Left colon (tissue), 2 donors: ENCODE measurements around the gene ZNF844. TPM values are rescaled to one million over a fixed set of nuclear protein-coding genes. Genes with fewer than 3 reads are reported as not detected.
"Not testable (repeated sequence)": the region's sequence is repeated elsewhere in the genome, so short reads cannot be mapped to it uniquely, and the experiment has no call there.

Source experiments
- ATAC-seq: fragments of 200-7000 bp; cut with Tn5 transposase; one replicate; pipeline ENCODE4 v1.9.1; 2020; ENCODE audit warnings: mild to moderate bottlenecking, moderate library complexity
- DNase-seq, 2 donors: peaks; one replicate each; pipeline ENCODE4 v3.0.0-alpha.2; 2020
- intact Hi-C, 2 donors: fragments of 100-400 bp; cut with DNase I in 1 of 2; cut with micrococcal nuclease in 1 of 2; formaldehyde crosslinking; loops; one replicate each; pipeline versions ENCODE4 v1.11.2 to v1.14.0; 2022; cut with DNase I, micrococcal nuclease
- total RNA-seq, 2 donors: library from RNA; stranded (reverse); fragmentation: NEBNext Ultra II Directional; extraction: Animal tissue kit (Norgen Biotek cat#: 25700); gene quantifications; one replicate each; pipeline ENCODE4 v1.2.1, GENCODE V29; 2021
- donor health status: DM: no; HTN: no; CAD: no.
- donor health status: DM: yes; HTN: yes; CAD: no.

ZNF844 gene
- total RNA-seq, 2 donors from 2014 or later = 8.6 to 13.5 TPM

DNA sequence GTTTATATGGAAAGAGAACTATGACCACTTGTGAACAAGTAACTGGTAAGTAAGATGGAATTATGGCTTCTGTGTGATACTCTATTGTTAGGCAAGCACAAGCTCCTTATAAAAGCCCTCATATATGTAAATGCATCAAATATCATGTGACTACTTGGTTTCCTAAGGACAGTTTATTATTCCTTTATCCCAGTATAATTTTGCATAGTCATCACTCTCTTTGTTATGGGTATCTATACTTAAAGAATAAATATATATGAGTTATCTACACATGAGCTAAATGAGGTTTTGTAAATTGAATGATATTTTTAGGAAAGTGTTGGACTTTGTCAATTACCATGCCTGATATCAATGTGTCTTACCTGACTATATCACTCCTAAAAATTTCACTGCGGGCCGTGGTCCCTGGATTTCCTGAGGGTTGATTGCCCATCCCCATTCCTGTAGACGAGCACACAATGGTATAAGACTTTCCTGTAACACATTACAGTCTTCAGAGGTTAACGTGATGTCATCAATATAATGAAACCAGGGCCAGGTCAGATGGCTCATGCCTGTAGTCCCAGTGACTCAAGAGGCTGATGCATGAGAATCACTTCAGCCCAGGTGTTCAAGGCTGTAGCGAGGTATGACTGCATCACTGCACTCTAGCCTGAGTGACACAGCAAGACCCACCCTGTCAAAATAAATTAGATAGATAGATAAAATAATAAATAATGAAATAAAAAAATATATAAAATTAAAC, 20.7 kb downstream of the ZNF844 start:
- DNase-seq (no peak), ATAC-seq (no peak)
- intact Hi-C loops = no loop called here

DNA sequence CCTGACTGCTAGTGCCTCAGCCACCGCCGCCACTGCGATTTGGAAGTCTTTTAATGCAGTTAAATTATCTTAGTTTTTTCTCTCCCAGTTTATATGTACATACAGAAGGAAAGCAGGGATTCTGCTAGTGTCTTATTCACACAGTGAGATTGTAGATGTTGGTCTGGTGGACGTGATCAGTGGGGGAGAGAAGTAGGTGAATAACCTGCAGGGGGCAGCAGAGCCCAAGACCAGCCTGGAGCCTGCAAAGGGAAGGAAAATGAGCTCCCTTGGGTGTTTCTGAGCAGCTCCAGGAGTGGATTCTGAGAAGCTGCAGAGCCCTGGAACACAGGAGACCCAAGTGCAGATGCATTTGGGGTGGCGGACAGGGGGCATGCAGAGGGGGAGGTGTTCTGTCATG, 26.3 kb downstream of the ZNF844 start:
- ATAC-seq (peak; percentile 46), DNase-seq (peak; percentile 30 to 59)
- intact Hi-C loops = no loop called here

DNA sequence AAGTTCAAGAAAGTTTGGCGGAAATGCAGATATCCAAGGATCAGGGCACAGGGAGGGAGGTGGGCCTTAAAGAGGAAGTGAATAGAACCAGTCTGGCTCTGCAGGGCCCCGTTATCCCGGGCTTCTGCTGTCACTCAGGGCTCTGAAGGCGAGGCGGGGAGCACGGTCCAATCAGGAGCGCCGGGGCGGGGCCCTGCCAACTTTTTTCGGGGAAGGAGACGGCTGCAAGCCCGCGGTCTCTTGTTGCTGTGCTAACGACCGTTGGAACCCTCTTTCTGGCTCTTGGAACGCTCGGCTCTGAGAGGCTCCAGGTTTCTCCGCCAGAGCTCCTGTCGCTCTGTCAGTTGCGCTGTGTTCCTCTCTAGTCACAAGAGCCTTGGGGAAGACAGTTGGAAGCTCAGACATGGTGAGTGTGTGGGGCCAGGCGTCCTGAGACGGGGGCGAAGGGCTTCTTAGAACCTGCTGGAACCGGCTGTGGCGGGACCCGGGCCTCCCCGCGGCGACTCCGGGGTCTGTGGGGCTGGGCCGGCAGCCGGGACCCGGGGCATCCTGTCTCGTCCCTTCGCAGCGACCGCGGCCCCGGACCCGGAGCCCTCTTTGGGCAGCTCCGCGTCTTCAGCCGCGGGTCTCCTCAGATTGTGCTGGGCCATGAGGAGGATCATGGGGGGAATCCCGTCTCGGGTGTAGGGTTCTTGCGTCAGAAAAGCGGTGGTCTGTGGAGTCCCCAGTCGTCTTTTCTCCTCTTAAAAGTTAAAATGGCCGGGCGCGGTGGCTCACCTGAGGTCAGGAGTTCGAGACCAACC, 27.7 kb downstream of the ZNF844 start:
- intact Hi-C loops = no loop called here
- DNase-seq (peak; percentile 78 to 83), ATAC-seq (peak; percentile 97)

DNA sequence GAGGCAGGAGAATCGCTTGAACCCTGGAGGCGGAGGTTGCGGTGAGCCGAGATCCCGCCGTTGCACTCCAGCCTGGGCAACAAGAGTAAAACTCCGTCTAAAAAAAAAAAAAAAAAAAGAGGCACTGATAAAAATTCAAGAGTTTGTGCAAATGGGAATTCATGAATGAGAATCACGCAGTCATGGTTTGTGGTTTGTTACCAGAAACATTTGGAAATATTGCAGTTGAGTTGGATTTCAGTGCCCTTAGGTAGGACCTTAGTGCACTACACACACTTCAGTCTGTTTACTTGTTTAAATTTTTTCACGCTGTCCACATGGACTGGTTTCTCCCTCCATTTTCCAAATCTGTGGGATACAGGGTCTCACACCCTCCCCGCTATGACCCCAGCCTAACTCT, 28.4 kb downstream of the ZNF844 start:
- ATAC-seq (no peak), DNase-seq (no peak)
- intact Hi-C loops = no loop called here

DNA sequence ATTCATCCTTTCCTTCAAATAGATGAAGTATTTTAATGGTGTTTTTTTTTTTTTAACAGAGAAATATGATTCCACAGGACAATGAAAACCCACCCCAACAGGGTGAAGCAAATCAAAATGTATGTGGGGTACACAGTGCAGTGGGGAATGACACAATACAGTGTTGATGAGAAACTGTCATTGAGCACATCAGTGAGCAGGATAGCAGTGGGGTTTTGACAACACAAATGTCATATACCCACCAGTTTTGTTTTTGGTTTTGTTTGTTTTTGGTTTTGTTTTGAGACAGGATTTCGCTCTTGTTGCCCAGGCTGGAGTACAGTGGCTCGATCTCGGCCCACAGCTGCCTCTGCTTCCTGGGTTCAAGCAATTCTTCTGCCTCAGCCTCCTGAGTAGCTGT, 29.2 kb downstream of the ZNF844 start:
- DNase-seq (no peak), ATAC-seq (no peak)
- intact Hi-C loops = no loop called here

DNA sequence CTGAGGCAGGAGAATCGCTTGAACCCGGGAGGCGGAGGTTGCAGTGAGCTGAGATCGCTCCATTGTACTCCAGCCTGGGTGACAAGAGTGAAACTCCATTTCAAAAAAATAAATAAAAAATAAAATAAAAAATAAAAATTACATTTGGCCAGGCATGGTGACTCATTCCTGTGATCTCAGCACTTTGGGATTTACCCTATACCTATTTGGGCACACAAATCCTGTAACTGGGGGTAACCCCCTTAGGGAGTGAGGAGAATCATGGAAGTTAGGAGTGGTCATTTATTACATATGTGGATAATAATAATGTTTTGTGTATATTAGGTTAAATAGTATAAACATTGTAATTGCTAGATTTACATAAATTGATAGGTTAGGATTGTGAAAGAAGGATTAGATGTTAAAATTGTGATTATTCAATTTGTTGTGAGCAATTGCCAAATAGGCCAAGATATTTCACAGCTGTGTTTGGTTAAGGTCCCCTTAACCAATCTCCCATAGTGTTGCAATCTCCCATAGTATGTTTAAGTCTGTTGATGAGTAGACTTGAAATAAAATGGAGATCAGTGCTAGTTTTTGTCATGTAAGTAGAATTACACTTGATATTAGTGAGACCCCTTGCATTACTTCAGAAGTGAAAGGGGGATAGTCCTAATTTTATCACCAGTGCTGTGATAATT, 30.7 kb downstream of the ZNF844 start:
- intact Hi-C loops = no loop called here
- DNase-seq = no peak
- no peak for ATAC-seq

DNA sequence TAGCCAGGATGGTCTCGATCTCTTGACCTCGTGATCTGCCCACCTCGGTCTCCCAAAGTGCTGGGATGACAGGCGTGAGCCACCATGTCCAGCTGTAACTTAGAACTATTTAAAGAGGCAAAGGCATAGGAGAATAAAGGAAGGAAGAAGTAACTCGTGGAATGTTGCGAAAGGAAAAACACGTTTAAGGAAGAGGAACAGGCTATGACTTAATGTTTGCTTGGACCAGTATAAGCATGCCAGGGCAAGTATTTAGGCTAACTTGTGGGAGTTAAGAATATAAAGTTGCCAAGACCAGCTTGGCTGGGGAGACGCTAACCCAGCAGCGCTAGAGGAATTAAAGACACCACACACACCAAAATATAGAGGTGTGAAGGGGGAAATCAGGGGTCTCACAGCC, 33.5 kb downstream of the ZNF844 start:
- intact Hi-C loops = no loop called here
- no peak for DNase-seq
- no peak for ATAC-seq

DNA sequence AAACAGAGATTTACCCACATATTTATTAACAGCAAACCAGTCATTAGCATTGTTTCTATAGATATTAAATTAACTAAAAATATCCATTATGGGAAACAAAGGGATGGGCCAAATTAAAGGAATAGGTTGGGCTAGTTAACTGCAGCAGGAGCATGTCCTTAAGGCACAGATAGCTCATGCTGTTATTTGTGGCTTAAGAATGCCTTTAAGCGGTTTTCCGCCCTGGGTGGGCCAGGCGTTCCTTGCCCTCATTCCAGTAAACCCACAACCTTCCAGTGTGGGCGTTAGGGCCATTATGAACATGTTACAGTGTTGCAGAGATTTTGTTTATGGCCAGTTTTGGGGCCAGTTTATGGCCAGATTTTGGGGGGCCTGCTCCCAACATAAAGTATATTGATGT, 39.4 kb downstream of the ZNF844 start:
- intact Hi-C loops, DNase-seq, ATAC-seq: not testable (repeated sequence)

DNA sequence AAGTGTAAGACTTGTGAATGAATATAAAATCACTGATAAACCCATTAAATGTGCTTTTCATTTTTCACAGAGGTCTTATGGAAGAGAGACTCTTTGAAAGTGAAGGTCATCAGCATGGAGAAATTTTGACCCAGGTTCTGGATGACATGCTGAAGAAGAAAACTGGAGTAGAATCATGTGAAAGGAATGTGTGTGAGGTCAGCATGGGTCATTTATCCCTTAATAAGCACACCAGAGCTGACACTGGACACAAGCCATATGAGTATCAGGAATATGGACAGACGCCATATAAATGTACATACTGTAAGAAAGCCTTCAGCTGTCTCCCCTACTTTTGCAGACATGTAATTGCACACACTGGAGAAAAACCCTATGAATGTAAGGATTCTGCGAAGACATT, 46.6 kb downstream of the ZNF844 start:
- no peak for ATAC-seq
- no peak for DNase-seq
- intact Hi-C loops = no loop called here

DNA sequence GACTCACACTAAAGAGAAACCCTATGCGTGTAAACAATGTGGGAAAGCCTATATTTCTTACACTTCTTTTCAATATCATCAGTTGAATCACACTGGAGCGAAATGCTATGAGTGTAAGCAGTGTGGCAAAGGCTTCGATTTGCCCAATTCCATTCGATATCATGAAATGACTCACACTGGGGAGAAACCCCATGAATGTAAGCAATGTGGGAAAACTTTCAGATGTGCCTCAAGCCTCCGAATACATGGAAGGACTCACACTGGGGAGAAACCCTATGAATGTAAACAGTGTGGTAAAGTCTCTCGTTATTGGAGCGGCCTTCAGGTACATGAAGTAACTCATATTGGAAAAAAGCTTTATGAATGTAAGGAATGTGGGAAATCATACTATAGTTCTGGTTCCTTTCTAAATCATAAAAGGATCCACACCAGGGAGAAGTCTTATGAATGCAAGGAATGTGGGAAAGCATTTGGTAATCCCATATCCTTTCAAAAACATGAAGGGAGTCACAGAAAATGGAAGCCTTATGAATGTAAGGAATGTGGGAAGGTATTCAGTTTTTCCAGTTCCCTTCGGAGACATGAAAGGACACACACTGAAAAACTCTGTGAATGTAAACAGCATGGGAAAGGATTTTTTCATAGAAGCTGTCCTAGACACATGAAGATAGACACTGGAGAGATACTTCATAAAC, 47.6 kb downstream of the ZNF844 start:
- ATAC-seq = no peak
- intact Hi-C loops = no loop called here
- no peak for DNase-seq

DNA sequence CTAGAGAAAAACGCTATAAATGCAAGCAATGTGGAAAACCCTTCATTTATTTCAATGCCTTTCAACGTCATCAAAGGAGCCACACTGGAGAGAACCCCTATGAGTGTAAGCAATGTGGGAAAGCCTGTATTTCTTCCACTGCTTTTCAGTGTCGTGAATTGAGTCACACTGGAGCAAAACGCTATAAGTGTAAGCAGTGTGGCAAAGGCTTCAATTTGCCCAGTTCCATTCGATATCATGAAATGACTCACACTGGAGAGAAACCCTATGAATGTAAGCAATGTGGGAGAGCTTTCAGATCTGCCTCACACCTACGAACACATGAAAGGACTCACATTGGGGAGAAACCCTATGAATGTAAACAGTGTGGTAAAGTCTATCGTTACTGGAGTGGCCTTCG, 48.2 kb downstream of the ZNF844 start:
- ATAC-seq (no peak), DNase-seq (no peak)
- intact Hi-C loops = no loop called here

DNA sequence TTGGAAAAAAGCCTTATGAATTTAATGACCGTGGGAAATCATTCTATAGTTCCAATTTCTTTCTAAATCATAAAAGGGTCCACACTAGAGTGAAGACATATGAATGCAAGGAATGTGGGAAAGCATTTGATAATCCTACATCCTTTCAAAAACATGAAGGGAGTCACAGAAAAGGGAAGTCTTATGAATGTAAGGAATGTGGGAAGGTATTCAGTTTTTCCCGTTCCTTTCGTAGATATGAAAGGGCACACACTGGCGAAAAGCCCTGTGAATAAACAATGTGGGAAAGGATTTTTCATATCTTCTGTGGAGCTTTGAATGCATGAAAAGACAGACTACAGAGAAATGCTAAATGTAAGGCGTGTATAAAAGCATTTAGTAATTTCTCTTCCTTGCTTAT, 48.6 kb downstream of the ZNF844 start:
- DNase-seq = no peak
- ATAC-seq = no peak
- intact Hi-C loops = no loop called here

DNA sequence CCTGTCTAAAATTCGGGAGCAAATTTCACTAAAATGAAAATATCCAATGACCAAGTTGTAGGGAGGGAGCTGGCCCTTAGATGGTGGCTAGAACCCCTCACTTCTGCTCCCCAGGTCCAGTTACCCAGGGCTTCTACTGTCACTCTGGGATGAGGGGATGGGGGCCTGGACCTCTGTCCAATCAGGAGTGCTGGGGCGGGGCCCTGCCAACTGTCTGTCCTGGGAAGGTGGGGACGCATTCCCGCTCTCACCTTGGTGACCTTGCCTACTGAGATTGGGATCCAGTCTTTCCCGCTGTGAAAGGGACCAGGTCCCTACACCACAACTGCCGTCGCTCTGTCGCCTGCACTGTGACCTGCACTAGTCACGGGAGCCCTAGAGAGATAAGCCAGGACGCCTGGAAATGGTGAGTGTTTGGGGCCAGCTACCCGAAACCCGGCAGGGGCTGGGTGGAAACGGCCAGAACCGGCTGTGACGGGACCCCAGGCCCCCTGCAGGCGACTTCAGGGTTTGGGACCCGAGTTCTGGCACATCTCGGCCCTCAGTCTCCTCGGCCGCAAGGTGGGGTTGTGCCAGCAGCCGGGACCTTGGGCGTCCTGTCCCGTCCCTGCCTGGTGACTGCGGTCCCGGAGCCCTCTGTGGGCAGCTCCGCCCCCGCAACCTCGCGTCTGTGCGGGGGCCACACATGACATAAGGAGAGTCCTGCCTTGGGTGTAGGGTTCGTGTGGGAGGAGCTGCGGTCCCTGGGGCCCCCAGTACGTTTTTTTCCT, 52.9 kb downstream of the ZNF844 start:
- DNase-seq (no peak), ATAC-seq (no peak)
- intact Hi-C loops = no loop called here

DNA sequence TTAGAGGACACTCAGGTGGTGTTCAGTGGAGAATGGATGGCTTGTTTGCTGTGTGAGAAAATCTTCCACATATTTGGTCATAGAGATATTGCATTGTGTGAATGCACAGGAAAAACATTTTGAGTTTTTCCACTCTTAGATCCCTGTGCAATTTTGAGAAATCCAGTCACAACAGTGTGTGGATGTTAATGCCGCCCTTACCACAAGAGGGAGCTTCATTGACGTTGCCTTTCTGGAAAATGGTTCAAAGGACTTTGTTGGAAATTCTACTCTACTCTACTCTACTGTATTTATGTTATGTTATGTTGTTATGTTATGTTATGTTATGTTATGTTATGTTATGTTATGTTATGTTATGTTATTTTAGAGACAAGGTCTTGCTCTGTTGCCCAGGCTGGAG, 62.2 kb downstream of the ZNF844 start:
- intact Hi-C loops = no loop called here
- ATAC-seq (peak; percentile 40), DNase-seq (no peak)

Other genes with a start within 250 kb of the ZNF844 start
- gene ZNF439, start 216.0 kb upstream of the ZNF844 start, total RNA-seq = 10 to 100 TPM in 1 of 2 donors, 1 to 10 TPM in 1; 9.6 to 10.9 TPM
- 10 to 100 TPM; 17.3 to 26.5 TPM for gene ZNF69, start 176.9 kb upstream of the ZNF844 start, total RNA-seq
- gene ZNF700, start 139.6 kb upstream of the ZNF844 start, total RNA-seq = 10 to 100 TPM; 16.4 to 20.0 TPM
- 1 to 10 TPM; 6.0 to 7.8 TPM for gene ZNF763, start 99.7 kb upstream of the ZNF844 start, total RNA-seq
- gene ZNF433, start 29.1 kb upstream of the ZNF844 start, total RNA-seq = 1 to 10 TPM; 2.3 to 2.7 TPM
- under 1 TPM in 1 of 2 donors, not detected in 1; 0.45 TPM for gene ZNF878, start 11.8 kb upstream of the ZNF844 start, total RNA-seq
- gene ZNF20, start 75.6 kb downstream of the ZNF844 start, total RNA-seq = 1 to 10 TPM; 3.8 to 6.2 TPM
- 1 to 10 TPM; 2.8 to 3.0 TPM for gene ZNF625, start 92.0 kb downstream of the ZNF844 start, total RNA-seq
- 1 to 10 TPM; 5.6 to 6.1 TPM for gene ZNF136, start 98.4 kb downstream of the ZNF844 start, total RNA-seq
- gene ZNF44, start 230.2 kb downstream of the ZNF844 start, total RNA-seq = 10 to 100 TPM; 16.1 to 18.4 TPM